Stimulated activated CD4-positive, alpha-beta T cell treated with anti-CD3 and anti-CD28 coated beads, Interleukin-12 subunit alpha, Interleukin-12 subunit beta, amount 100 ng/mL, for 48 hours (primary cell): ENCODE results near the gene MOK.
A peak's percentile ranks its signal among the peaks of the same experiment; 100 is the strongest.

ENCODE experiments used
- DNase-seq, 3 donors: peaks; one replicate each; pipeline ENCODE4 v3.0.0-alpha.2; 2020; ENCODE audit warnings: low read depth in 2 of 3, low spot score in 1 of 3

The MOK gene

GRCh38 chr14:102208741-102209140 is 96.2 kb downstream of the MOK start:
- no peak for DNase-seq

- no peak for DNase-seq
These were observed 97.1 kb downstream of the MOK start for GRCh38 chr14:102207831-102208365.

- no peak for DNase-seq
These were observed 98.0 kb downstream of the MOK start for GRCh38 chr14:102206918-102207317.

GRCh38 chr14:102205560-102205959 is 99.4 kb downstream of the MOK start:
- DNase-seq: no peak

- DNase-seq: no peak
These were observed 101.6 kb downstream of the MOK start for GRCh38 chr14:102203382-102203781.

GRCh38 chr14:102202944-102203343 is 102.0 kb downstream of the MOK start:
- DNase-seq: no peak

GRCh38 chr14:102201776-102202175 is 103.2 kb downstream of the MOK start:
- no peak for DNase-seq

- DNase-seq: peak in 1 of 3 donors; percentile 8
These were observed 103.6 kb downstream of the MOK start for GRCh38 chr14:102201353-102201738.

- DNase-seq: no peak
These were observed 104.1 kb downstream of the MOK start for GRCh38 chr14:102200690-102201352.

GRCh38 chr14:102197317-102197853 is 107.6 kb downstream of the MOK start:
- DNase-seq: no peak

GRCh38 chr14:102196902-102197230 is 108.1 kb downstream of the MOK start:
- no peak for DNase-seq

- no peak for DNase-seq
These were observed 108.7 kb downstream of the MOK start for GRCh38 chr14:102196039-102196901.

GRCh38 chr14:102195446-102195845 is 109.5 kb downstream of the MOK start:
- DNase-seq: no peak

- DNase-seq: no peak
These were observed 110.1 kb downstream of the MOK start for GRCh38 chr14:102194856-102195255.

GRCh38 chr14:102192840-102193502 is 112.0 kb downstream of the MOK start:
- DNase-seq: no peak

GRCh38 chr14:102189874-102190273 is 115.1 kb downstream of the MOK start:
- DNase-seq: no peak

- no peak for DNase-seq
These were observed 116.8 kb downstream of the MOK start for GRCh38 chr14:102188187-102188586.

- no peak for DNase-seq
These were observed 117.4 kb downstream of the MOK start for GRCh38 chr14:102187568-102188001.

GRCh38 chr14:102187044-102187443 is 117.9 kb downstream of the MOK start:
- DNase-seq: no peak

- DNase-seq: no peak
These were observed 119.6 kb downstream of the MOK start for GRCh38 chr14:102185360-102185759.

- peak; percentile 7 to 32 (median 13) for DNase-seq
These were observed 120.5 kb downstream of the MOK start for GRCh38 chr14:102184316-102185035.
